ENCODE data around the gene MYO16. TPM values are rescaled to one million over a fixed set of nuclear protein-coding genes. Genes with fewer than 3 reads are reported as not detected.
A peak's percentile ranks its signal among the peaks of the same experiment; 100 is the strongest.

MYO16 gene
- total and polyA plus RNA-seq, 12 donors, result 0.56 to 2.4 (median 1.4) TPM

DNA sequence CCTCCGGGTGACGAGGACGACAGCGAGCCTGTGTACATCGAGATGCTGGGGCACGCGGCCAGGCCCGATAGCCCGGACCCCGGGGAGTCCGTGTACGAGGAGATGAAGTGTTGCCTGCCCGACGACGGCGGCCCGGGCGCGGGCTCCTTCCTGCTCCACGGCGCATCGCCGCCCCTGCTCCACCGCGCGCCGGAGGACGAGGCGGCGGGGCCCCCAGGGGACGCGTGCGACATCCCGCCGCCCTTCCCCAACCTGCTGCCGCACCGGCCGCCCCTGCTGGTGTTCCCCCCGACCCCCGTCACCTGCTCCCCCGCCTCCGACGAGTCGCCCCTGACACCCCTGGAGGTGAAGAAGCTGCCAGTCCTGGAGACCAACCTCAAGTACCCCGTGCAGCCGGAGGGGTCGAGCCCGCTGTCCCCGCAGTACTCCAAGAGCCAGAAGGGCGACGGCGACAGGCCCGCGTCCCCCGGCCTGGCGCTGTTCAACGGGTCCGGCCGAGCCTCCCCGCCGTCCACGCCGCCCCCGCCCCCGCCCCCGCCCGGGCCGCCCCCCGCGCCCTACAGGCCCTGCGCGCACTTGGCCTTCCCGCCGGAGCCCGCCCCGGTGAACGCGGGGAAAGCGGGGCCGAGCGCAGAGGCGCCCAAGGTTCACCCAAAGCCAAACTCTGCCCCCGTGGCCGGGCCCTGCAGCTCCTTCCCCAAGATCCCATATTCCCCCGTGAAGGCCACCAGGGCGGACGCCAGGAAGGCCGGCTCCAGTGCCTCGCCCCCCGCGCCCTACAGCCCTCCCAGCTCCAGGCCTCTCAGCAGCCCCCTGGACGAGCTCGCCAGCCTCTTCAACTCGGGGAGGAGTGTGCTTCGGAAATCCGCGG, 511.3 kb downstream of the MYO16 start:
- peak in 1 of 7 donors; percentile 25 for DNase-seq
- no peaks in the 10 kb centered on the region for H3K27me3 ChIP-seq
- H3K36me3 ChIP-seq (replicated peaks in 1 of 2), result no peaks in the 10 kb centered on the region
- H3K9me3 ChIP-seq (replicated peaks in 1 of 3), result no peaks in the 10 kb centered on the region
- intact Hi-C loops (cut with DNase I), result loop anchor here (10.0 kb wide), 3 partner anchors 544 to 964 kb away; partner anchors contain the start of gene IRS2 (in 2 of the 2)
- no peak for TF ChIP-seq POLR2A (IDR thresholded peaks at IDR 0.05)
- WGBS, 4 donors, result 6 to 42% (median 15%) methylated on average over 9 to 97 of the region's 97 CpGs
- peak overlapping the region in 2 of 4 donors; percentile 2 to 61 for H3K4me3 ChIP-seq
- H3K4me1 ChIP-seq (replicated peaks in 1 of 2), result peaks cover 0 to 4% of the 10 kb centered on the region in 2 donors
- peak overlapping the region in 1 of 5 donors; percentile 28 for H3K27ac ChIP-seq

DNA sequence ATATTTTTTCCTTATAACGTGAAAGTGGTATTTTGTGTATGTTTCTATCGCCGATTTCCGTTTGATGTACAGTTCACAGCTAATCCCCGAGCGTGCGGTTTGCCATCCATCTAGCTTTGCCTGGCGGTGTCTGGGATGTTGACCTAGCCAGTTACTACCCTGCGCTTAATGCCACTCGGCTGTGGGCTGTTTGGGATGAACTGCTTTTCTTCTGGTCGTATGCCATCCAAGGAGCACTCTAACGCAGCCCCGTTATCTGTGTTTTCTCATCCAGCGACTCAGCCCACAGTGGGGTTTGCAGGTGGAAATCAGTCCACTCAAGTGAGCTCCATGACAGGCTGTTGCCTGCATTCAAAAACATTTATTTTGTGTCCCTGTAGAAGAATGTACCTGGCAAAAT, 512.3 kb downstream of the MYO16 start:
- TF ChIP-seq CTCF (IDR thresholded peaks at IDR 0.05) (no peak), POLR2A (IDR thresholded peaks at IDR 0.05) (no peak)
- Histone ChIP-seq H3K9me3 (replicated peaks in 1 of 3) (no peaks in the 10 kb centered on the region), H3K36me3 (replicated peaks in 1 of 2) (no peaks in the 10 kb centered on the region), H3K27ac (no peak overlapping the region), H3K27me3 (no peaks in the 10 kb centered on the region), H3K4me3 (peak overlapping the region in 1 of 4 donors; percentile 61), H3K4me1 (replicated peaks in 1 of 2) (peaks cover 0 to 7% of the 10 kb centered on the region in 2 donors)
- intact Hi-C loops (cut with DNase I), result loop anchor here (10.0 kb wide), 3 partner anchors 543 to 963 kb away; partner anchors contain the start of gene IRS2 (in 2 of the 2)
- DNase-seq, result no peak
- WGBS, 4 donors, result 94 to 96% (median 95%) methylated on average over 14 of the region's 14 CpGs

DNA sequence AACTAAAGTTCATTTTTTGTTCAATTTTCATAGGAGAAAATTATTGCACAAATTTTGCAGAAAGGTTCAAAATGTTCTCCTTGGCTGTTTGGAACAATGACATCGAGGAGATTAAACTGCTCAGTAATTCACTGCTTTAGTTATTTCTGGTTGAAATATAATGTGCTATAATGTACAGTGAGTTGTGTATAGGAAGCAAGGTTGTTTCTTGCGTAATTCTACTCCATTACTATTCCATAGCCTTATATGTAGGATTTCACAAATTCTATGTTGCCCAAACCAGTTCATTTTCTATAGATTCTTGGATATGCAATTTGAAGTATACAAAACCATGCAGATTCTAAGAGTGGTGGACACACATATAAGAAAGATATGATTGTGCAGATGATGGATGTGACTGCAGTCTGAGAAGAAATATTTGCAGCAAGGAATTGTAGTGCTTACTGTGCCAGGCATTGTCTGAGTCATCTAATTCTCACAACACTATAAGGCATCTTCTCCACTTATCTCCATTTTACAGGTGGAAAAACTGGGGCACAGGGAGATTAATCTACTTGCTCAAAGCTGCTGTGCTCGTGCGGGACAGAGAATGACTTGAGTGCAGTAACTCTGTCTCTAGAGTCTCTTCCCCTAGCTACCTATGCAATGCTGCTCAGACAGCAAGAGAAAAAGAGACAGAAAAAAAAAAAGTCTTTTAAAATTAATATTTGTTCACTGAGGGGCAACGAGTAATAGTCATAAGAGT, 515.5 kb downstream of the MYO16 start:
- Histone ChIP-seq H3K27ac (no peak overlapping the region), H3K4me3 (no peak overlapping the region), H3K9me3 (replicated peaks in 1 of 3) (no peaks in the 10 kb centered on the region), H3K4me1 (replicated peaks in 1 of 2) (peaks cover 0 to 11% of the 10 kb centered on the region in 2 donors), H3K36me3 (replicated peaks in 1 of 2) (no peaks in the 10 kb centered on the region), H3K27me3 (no peaks in the 10 kb centered on the region)
- 50 to 60% (median 59%) methylated on average over 5 of the region's 5 CpGs for WGBS, 4 donors
- intact Hi-C loops (cut with DNase I), result loop anchor here (10.0 kb wide), 3 partner anchors 540 to 960 kb away; partner anchors contain the start of gene IRS2 (in 2 of the 2)
- no peak for DNase-seq
- no peak for TF ChIP-seq POLR2A (IDR thresholded peaks at IDR 0.05)
- TF ChIP-seq CTCF (IDR thresholded peaks at IDR 0.05), result no peak

GRCh38 chr13:109145631-109146030, 516.2 kb downstream of the MYO16 start:
- intact Hi-C loops (cut with DNase I), result loop anchor here (10.0 kb wide), 3 partner anchors 539 to 959 kb away; partner anchors contain the start of gene IRS2 (in 2 of the 2)
- no peaks in the 10 kb centered on the region for H3K9me3 ChIP-seq (replicated peaks in 1 of 3)
- H3K4me1 ChIP-seq (replicated peaks in 1 of 2), result peaks cover 0 to 7% of the 10 kb centered on the region in 2 donors
- DNase-seq, result peak; percentile 48 to 82 (median 65)
- 10 to 15% (median 12%) methylated on average over 4 of the region's 4 CpGs for WGBS, 4 donors
- peak; percentile 72 to 84 (median 78) for TF ChIP-seq CTCF (IDR thresholded peaks at IDR 0.05)
- TF ChIP-seq POLR2A (IDR thresholded peaks at IDR 0.05), result no peak
- H3K27ac ChIP-seq, result no peak overlapping the region
- no peaks in the 10 kb centered on the region for H3K27me3 ChIP-seq
- H3K4me3 ChIP-seq, result no peak overlapping the region
- no peaks in the 10 kb centered on the region for H3K36me3 ChIP-seq (replicated peaks in 1 of 2)
